GM23338 (cell line): ENCODE measurements around the gene LATS1. TPM values are rescaled to one million over a fixed set of nuclear protein-coding genes. Genes with fewer than 3 reads are reported as not detected.

ENCODE experiments used
- ATAC-seq: fragments of 200-7000 bp; cut with Tn5 transposase; 3 replicates; pipeline ENCODE4 v1.9.1; 2020
- DNase-seq: peaks from one replicate; pipeline ENCODE4 v3.0.0-alpha.2; 2015; ENCODE audit warnings: low spot score
- H2AFZ ChIP-seq: fragments of 200-600 bp; sonication (generic); 2 replicates; pipeline ENCODE4 v1.8.0; 2016; ENCODE audit warnings: antibody characterized with exemption, mild to moderate bottlenecking, moderate library complexity
- H3F3A ChIP-seq: fragments of 200-600 bp; sonication (generic); replicated peaks from 2 replicates; pipeline ENCODE4 v1.8.0; 2017; ENCODE audit warnings: antibody characterized with exemption, mixed run types, low read depth
- H3K27ac ChIP-seq: fragments of 200-600 bp; sonication (generic); 2 replicates; pipeline ENCODE4 v1.6.1; 2016; ENCODE audit warnings: low read depth
- H3K27me3 ChIP-seq: fragments of 200-600 bp; sonication (generic); 2 replicates; pipeline ENCODE4 v1.8.0; 2016; ENCODE audit warnings: mild to moderate bottlenecking, mixed run types, moderate library complexity; ENCODE audit not compliant: insufficient read depth
- H3K36me3 ChIP-seq: fragments of 200-600 bp; sonication (generic); 2 replicates; pipeline ENCODE4 v1.8.0; 2016; ENCODE audit warnings: mild to moderate bottlenecking; ENCODE audit not compliant: insufficient read depth
- H3K4me1 ChIP-seq: fragments of 200-600 bp; sonication (generic); 2 replicates; pipeline ENCODE4 v1.8.0; 2016; ENCODE audit warnings: mild to moderate bottlenecking, moderate library complexity; ENCODE audit not compliant: insufficient read depth
- H3K4me2 ChIP-seq: fragments of 200-600 bp; sonication (generic); 2 replicates; pipeline ENCODE4 v1.7.1; 2017; ENCODE audit warnings: mixed run types
- H3K4me3 ChIP-seq: fragments of 200-600 bp; sonication (generic); 2 replicates; pipeline ENCODE4 v1.6.1; 2016; ENCODE audit warnings: mixed run types
- H3K79me2 ChIP-seq: fragments of 200-600 bp; sonication (generic); replicated peaks from 2 replicates; pipeline ENCODE4 v1.8.0; 2017; ENCODE audit warnings: mild to moderate bottlenecking; ENCODE audit not compliant: insufficient read depth
- H3K9me2 ChIP-seq: fragments of 200-600 bp; sonication (generic); 2 replicates; pipeline ENCODE4 v1.8.0; 2017; ENCODE audit not compliant: insufficient read depth
- H4K20me1 ChIP-seq: fragments of 200-600 bp; sonication (generic); replicated peaks from 2 replicates; pipeline ENCODE4 v1.8.0; 2017; ENCODE audit warnings: mild to moderate bottlenecking; ENCODE audit not compliant: insufficient read depth
- H3K27ac Mint-ChIP-seq: 2 replicates; pipeline ENCODE4 v1.8.0; 2020; ENCODE audit warnings: inconsistent platforms, mild to moderate bottlenecking, moderate library complexity, mixed read lengths
- H3K27me3 Mint-ChIP-seq: 3 replicates; pipeline ENCODE4 v1.8.0; 2022; ENCODE audit warnings: low read depth, mild to moderate bottlenecking, moderate library complexity, mixed read lengths, inconsistent platforms; ENCODE audit not compliant: insufficient read depth, poor library complexity
- H3K36me3 Mint-ChIP-seq: 3 replicates; pipeline ENCODE4 v1.8.0; 2021; ENCODE audit warnings: low read depth, mild to moderate bottlenecking, inconsistent platforms, moderate library complexity, mixed read lengths
- H3K4me1 Mint-ChIP-seq: 3 replicates; pipeline ENCODE4 v1.8.0; 2020; ENCODE audit warnings: mild to moderate bottlenecking, inconsistent platforms, mixed read lengths
- H3K4me3 Mint-ChIP-seq: 3 replicates; pipeline ENCODE4 v1.8.0; 2021; ENCODE audit warnings: moderate library complexity, mild to moderate bottlenecking, inconsistent platforms, mixed read lengths
- H3K9me3 Mint-ChIP-seq: 3 replicates; pipeline ENCODE4 v1.8.0; 2020; ENCODE audit warnings: moderate library complexity, mild to moderate bottlenecking, inconsistent platforms, mixed read lengths
- CREB1 ChIP-seq: fragments of 250-450 bp; sonication (Bioruptor Pico); IDR thresholded peaks from 2 replicates; pipeline ENCODE4 v1.5.0; 2020; ENCODE audit warnings: low read depth, mild to moderate bottlenecking, moderate library complexity
- EZH2 ChIP-seq: fragments of 200-600 bp; sonication (generic); IDR thresholded peaks from one replicate; pipeline ENCODE4 v1.8.0; 2017; ENCODE audit warnings: antibody characterized with exemption, mild to moderate bottlenecking, low read depth; ENCODE audit not compliant: unreplicated experiment
- EZH2phosphoT487 ChIP-seq: fragments of 200-600 bp; sonication (generic); IDR thresholded peaks from one replicate; pipeline ENCODE4 v1.8.1; 2018; ENCODE audit warnings: antibody characterized with exemption; ENCODE audit not compliant: unreplicated experiment
- JUNB ChIP-seq: IDR thresholded peaks from one replicate; pipeline ENCODE4 v1.6.1; 2016; ENCODE audit warnings: antibody characterized with exemption; ENCODE audit not compliant: unreplicated experiment
- NANOG ChIP-seq: IDR thresholded peaks from 2 replicates; pipeline ENCODE4 v1.6.1; 2016; ENCODE audit warnings: antibody characterized with exemption, borderline replicate concordance
- POLR2AphosphoS5 ChIP-seq: IDR thresholded peaks from 2 replicates; pipeline ENCODE4 v1.6.1; 2016; ENCODE audit warnings: antibody characterized with exemption, low read depth
- STAT1 ChIP-seq: IDR thresholded peaks from one replicate; pipeline ENCODE4 v1.6.1; 2016; ENCODE audit warnings: antibody characterized with exemption; ENCODE audit not compliant: unreplicated experiment
- ZNF114 ChIP-seq: fragments of 250-450 bp; sonication (Bioruptor Pico); IDR thresholded peaks from 2 replicates; pipeline ENCODE4 v1.5.0; 2020; ENCODE audit warnings: mild to moderate bottlenecking, moderate library complexity
- ZNF331 ChIP-seq: fragments of 250-450 bp; sonication (Bioruptor Pico); IDR thresholded peaks from 2 replicates; pipeline ENCODE4 v1.5.0; 2020; ENCODE audit warnings: low read depth, mild to moderate bottlenecking, moderate library complexity
- polyA plus RNA-seq: library from polyadenylated mRNA; unstranded; fragments of >200 nt; fragmentation: Nextera tagmentation; extraction: Ambion mirVana; gene quantifications from 2 replicates; pipeline ENCODE4 v1.2.1, GENCODE V29; 2016
- total RNA-seq: library from RNA; depleted of rRNA; stranded (reverse); fragments of >200 nt; shearing (Covaris generic); gene quantifications from 2 replicates; pipeline ENCODE4 v1.2.3, GENCODE V29; 2014
- TF ChIP-seq, protein P1 (sequence below): fragments of 250-450 bp; sonication (Bioruptor Pico); IDR thresholded peaks from 2 replicates; pipeline ENCODE4 v1.5.0; 2020; ENCODE audit warnings: mild to moderate bottlenecking, moderate library complexity
- TF ChIP-seq, protein P2 (sequence below): IDR thresholded peaks from one replicate; pipeline ENCODE4 v1.6.1; 2018; ENCODE audit warnings: antibody characterized with exemption; ENCODE audit not compliant: unreplicated experiment
- TF ChIP-seq, protein P3 (sequence below), 2 experiments: fragments of 200-600 bp in 1 of 2; sonication (generic) in 1 of 2; conservative IDR thresholded peaks; 2 replicates each; pipeline versions ENCODE4 v1.5.1 to v1.6.1; 2016 to 2017; ENCODE audit warnings: antibody characterized with exemption in 2 of 2, low read depth in 2 of 2, mild to moderate bottlenecking in 2 of 2, moderate library complexity in 1 of 2
- TF ChIP-seq, protein P4 (sequence below): IDR thresholded peaks from 2 replicates; pipeline ENCODE4 v1.6.1; 2016; ENCODE audit warnings: antibody characterized with exemption

Gene LATS1
- total and polyA plus RNA-seq, 2 experiments from 2014 or later = 7.5 to 18.8 TPM

DNA sequence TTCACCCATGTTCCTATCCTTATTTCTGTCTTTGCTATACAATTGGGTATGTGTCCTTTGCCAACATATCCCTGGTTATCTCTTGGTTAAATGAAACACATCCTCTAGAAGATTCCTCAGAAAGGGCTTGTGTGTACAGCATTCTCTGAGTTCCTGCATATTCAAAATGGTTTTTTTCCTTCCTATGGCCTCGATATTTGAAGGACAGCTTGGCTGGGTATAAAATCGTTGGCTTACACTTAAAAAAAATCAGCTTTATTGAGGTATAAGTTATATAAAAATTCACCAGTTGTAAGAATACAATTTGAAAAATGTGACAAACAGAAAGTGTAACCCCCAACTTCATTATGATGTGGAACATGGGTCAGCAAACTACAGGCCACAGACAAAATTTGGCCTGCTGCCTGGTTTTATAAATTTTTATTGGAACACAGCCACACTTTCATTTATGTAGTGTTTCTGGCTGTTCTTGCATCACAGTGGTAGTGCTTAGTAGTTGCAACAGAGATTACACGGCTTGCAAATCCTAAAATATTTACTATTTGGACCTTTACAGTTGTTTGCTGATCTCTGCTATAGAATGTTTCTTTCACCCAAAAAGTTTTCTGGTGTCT is 48.4 kb upstream of the LATS1 start:
- no peak overlapping the region for H3K27ac Mint-ChIP-seq
- ATAC-seq = no peak
- 0 out of 2 replicates have a peak, but pooled peaks cover 5% of the 10 kb centered on the region for H4K20me1 ChIP-seq

More for the DNA sequence above, 48.4 kb upstream of the LATS1 start:
- no peak for TF ChIP-seq STAT1
- TF ChIP-seq ZNF331 (CRISPR knock-in tag) = no peak
- TF ChIP-seq JUNB = no peak
- TF ChIP-seq, protein P1, sequence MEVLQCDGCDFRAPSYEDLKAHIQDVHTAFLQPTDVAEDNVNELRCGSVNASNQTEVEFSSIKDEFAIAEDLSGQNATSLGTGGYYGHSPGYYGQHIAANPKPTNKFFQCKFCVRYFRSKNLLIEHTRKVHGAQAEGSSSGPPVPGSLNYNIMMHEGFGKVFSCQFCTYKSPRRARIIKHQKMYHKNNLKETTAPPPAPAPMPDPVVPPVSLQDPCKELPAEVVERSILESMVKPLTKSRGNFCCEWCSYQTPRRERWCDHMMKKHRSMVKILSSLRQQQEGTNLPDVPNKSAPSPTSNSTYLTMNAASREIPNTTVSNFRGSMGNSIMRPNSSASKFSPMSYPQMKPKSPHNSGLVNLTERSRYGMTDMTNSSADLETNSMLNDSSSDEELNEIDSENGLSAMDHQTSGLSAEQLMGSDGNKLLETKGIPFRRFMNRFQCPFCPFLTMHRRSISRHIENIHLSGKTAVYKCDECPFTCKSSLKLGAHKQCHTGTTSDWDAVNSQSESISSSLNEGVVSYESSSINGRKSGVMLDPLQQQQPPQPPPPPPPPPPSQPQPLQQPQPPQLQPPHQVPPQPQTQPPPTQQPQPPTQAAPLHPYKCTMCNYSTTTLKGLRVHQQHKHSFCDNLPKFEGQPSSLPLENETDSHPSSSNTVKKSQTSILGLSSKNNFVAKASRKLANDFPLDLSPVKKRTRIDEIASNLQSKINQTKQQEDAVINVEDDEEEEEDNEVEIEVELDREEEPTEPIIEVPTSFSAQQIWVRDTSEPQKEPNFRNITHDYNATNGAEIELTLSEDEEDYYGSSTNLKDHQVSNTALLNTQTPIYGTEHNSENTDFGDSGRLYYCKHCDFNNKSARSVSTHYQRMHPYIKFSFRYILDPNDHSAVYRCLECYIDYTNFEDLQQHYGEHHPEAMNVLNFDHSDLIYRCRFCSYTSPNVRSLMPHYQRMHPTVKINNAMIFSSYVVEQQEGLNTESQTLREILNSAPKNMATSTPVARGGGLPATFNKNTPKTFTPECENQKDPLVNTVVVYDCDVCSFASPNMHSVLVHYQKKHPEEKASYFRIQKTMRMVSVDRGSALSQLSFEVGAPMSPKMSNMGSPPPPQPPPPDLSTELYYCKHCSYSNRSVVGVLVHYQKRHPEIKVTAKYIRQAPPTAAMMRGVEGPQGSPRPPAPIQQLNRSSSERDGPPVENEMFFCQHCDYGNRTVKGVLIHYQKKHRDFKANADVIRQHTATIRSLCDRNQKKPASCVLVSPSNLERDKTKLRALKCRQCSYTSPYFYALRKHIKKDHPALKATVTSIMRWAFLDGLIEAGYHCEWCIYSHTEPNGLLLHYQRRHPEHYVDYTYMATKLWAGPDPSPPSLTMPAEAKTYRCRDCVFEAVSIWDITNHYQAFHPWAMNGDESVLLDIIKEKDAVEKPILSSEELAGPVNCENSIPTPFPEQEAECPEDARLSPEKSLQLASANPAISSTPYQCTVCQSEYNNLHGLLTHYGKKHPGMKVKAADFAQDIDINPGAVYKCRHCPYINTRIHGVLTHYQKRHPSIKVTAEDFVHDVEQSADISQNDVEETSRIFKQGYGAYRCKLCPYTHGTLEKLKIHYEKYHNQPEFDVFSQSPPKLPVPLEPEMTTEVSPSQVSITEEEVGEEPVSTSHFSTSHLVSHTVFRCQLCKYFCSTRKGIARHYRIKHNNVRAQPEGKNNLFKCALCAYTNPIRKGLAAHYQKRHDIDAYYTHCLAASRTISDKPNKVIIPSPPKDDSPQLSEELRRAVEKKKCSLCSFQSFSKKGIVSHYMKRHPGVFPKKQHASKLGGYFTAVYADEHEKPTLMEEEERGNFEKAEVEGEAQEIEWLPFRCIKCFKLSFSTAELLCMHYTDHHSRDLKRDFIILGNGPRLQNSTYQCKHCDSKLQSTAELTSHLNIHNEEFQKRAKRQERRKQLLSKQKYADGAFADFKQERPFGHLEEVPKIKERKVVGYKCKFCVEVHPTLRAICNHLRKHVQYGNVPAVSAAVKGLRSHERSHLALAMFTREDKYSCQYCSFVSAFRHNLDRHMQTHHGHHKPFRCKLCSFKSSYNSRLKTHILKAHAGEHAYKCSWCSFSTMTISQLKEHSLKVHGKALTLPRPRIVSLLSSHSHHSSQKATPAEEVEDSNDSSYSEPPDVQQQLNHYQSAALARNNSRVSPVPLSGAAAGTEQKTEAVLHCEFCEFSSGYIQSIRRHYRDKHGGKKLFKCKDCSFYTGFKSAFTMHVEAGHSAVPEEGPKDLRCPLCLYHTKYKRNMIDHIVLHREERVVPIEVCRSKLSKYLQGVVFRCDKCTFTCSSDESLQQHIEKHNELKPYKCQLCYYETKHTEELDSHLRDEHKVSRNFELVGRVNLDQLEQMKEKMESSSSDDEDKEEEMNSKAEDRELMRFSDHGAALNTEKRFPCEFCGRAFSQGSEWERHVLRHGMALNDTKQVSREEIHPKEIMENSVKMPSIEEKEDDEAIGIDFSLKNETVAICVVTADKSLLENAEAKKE (CRISPR knock-in tag) = no peak
- no peak for TF ChIP-seq EZH2
- TF ChIP-seq EZH2phosphoT487 = no peak
- TF ChIP-seq NANOG = no peak
- TF ChIP-seq, protein P2, sequence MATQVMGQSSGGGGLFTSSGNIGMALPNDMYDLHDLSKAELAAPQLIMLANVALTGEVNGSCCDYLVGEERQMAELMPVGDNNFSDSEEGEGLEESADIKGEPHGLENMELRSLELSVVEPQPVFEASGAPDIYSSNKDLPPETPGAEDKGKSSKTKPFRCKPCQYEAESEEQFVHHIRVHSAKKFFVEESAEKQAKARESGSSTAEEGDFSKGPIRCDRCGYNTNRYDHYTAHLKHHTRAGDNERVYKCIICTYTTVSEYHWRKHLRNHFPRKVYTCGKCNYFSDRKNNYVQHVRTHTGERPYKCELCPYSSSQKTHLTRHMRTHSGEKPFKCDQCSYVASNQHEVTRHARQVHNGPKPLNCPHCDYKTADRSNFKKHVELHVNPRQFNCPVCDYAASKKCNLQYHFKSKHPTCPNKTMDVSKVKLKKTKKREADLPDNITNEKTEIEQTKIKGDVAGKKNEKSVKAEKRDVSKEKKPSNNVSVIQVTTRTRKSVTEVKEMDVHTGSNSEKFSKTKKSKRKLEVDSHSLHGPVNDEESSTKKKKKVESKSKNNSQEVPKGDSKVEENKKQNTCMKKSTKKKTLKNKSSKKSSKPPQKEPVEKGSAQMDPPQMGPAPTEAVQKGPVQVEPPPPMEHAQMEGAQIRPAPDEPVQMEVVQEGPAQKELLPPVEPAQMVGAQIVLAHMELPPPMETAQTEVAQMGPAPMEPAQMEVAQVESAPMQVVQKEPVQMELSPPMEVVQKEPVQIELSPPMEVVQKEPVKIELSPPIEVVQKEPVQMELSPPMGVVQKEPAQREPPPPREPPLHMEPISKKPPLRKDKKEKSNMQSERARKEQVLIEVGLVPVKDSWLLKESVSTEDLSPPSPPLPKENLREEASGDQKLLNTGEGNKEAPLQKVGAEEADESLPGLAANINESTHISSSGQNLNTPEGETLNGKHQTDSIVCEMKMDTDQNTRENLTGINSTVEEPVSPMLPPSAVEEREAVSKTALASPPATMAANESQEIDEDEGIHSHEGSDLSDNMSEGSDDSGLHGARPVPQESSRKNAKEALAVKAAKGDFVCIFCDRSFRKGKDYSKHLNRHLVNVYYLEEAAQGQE = no peak
- TF ChIP-seq, protein P3, sequence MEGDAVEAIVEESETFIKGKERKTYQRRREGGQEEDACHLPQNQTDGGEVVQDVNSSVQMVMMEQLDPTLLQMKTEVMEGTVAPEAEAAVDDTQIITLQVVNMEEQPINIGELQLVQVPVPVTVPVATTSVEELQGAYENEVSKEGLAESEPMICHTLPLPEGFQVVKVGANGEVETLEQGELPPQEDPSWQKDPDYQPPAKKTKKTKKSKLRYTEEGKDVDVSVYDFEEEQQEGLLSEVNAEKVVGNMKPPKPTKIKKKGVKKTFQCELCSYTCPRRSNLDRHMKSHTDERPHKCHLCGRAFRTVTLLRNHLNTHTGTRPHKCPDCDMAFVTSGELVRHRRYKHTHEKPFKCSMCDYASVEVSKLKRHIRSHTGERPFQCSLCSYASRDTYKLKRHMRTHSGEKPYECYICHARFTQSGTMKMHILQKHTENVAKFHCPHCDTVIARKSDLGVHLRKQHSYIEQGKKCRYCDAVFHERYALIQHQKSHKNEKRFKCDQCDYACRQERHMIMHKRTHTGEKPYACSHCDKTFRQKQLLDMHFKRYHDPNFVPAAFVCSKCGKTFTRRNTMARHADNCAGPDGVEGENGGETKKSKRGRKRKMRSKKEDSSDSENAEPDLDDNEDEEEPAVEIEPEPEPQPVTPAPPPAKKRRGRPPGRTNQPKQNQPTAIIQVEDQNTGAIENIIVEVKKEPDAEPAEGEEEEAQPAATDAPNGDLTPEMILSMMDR (conservative IDR thresholded peaks at IDR 0.05; ENCODE audit: low read depth in 2 of 2) = no peak
- TF ChIP-seq ZNF114 = no peak
- TF ChIP-seq POLR2AphosphoS5 = no peak
- no peak for TF ChIP-seq CREB1 (CRISPR knock-in tag)
- TF ChIP-seq, protein P4, sequence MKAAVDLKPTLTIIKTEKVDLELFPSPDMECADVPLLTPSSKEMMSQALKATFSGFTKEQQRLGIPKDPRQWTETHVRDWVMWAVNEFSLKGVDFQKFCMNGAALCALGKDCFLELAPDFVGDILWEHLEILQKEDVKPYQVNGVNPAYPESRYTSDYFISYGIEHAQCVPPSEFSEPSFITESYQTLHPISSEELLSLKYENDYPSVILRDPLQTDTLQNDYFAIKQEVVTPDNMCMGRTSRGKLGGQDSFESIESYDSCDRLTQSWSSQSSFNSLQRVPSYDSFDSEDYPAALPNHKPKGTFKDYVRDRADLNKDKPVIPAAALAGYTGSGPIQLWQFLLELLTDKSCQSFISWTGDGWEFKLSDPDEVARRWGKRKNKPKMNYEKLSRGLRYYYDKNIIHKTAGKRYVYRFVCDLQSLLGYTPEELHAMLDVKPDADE = no peak
- DNase-seq = no peak
- H3K4me1 ChIP-seq = no peaks in the 10 kb centered on the region
- H3K9me2 ChIP-seq = no peaks in the 10 kb centered on the region
- H3K4me3 ChIP-seq = no peak overlapping the region
- Mint-ChIP-seq H3K4me3 (no peak overlapping the region), H3K9me3 (peaks cover 8% of the 10 kb centered on the region; the same call in 2 of the 3 replicates), H3K4me1 (no peaks in the 10 kb centered on the region), H3K27me3 (peaks cover 1% of the 10 kb centered on the region), H3K36me3 (peaks cover 42% of the 10 kb centered on the region)
- H3K4me2 ChIP-seq = no peak overlapping the region
- H3K79me2 ChIP-seq = peaks cover 85% of the 10 kb centered on the region
- H2AFZ ChIP-seq = no peak overlapping the region
- peaks cover 7% of the 10 kb centered on the region for H3K36me3 ChIP-seq
- H3F3A ChIP-seq = no peaks in the 10 kb centered on the region
- H3K27me3 ChIP-seq = no peaks in the 10 kb centered on the region
- no peak overlapping the region for H3K27ac ChIP-seq
